K562 (cell line): ENCODE results near the gene CSNK1A1. TPM values are rescaled to one million over a fixed set of nuclear protein-coding genes. Genes with fewer than 3 reads are reported as not detected.

ENCODE experiments used
- HMG20B ChIP-seq: fragments of 250-450 bp; sonication (Bioruptor Pico); IDR thresholded peaks from 2 replicates; pipeline ENCODE4 v1.5.0; 2021; ENCODE audit warnings: mild to moderate bottlenecking
- KLF16 ChIP-seq: IDR thresholded peaks from 2 replicates; pipeline ENCODE4 v1.6.1; 2016; ENCODE audit warnings: antibody characterized with exemption
- LCOR ChIP-seq: sonication (generic); formaldehyde crosslinking; IDR thresholded peaks from 2 replicates; pipeline ENCODE4 v1.8.0; 2022; ENCODE audit warnings: mild to moderate bottlenecking, missing genetic modification reagents
- MXI1 ChIP-seq: IDR thresholded peaks from 2 replicates; pipeline ENCODE4 v1.6.1; 2011; ENCODE audit warnings: low read depth, mild to moderate bottlenecking, improper control_type of control experiment, low read length
- NCOA6 ChIP-seq: fragments of 450-650 bp; IDR thresholded peaks from 2 replicates; pipeline ENCODE4 v1.6.1; 2017; ENCODE audit warnings: mild to moderate bottlenecking
- REST ChIP-seq, 2 experiments: fragments of 450-650 bp; formaldehyde crosslinking in 1 of 2; IDR thresholded peaks; 2 replicates each; pipeline versions ENCODE4 v1.4.0 to v1.6.1; 2014 to 2020; ENCODE audit warnings: mild to moderate bottlenecking in 2 of 2, borderline replicate concordance in 1 of 2, low read depth in 1 of 2
- SMARCA4 ChIP-seq: fragments of 450-650 bp; IDR thresholded peaks from 2 replicates; pipeline ENCODE4 v1.6.1; 2016
- XRCC4 ChIP-seq: IDR thresholded peaks from one replicate; pipeline ENCODE4 v1.6.1; 2011; ENCODE audit not compliant: insufficient read depth, insufficient read length; ENCODE audit errors: extremely low read depth
- ZNF717 ChIP-seq: fragments of 250-450 bp; sonication (Bioruptor Pico); IDR thresholded peaks from 2 replicates; pipeline ENCODE4 v1.5.0; 2021
- polyA plus RNA-seq, 8 experiments: library from polyadenylated mRNA; depleted of rRNA in 4 of 8; stranded (reverse) in 5 of 8; unstranded in 3 of 8; fragments of >200 nt; fragmentation: Nextera tagmentation in 2 of 8; fragmentation: Illumina TruSeq in 1 of 8; extraction: Ambion mirVana in 2 of 8; extraction: Trizol in 1 of 8; gene quantifications; 2 replicates each; pipeline versions ENCODE4 v1.2.1 to v1.2.3, GENCODE V29; 2011 to 2014; ENCODE audit warnings: inconsistent platforms in 1 of 8, missing spikeins in 1 of 8
- total RNA-seq, 7 experiments: library from RNA; depleted of rRNA in 6 of 7; stranded (reverse); fragments of >200 nt in 6 of 7; fragmentation: Illumina TruSeq in 2 of 7; extraction: Trizol in 2 of 7; gene quantifications; 2 replicates each; pipeline versions ENCODE4 v1.2.1 to v1.2.3, GENCODE V29; 2011 to 2021; ENCODE audit warnings: low replicate concordance in 1 of 7

CSNK1A1 gene
- total and polyA plus RNA-seq, 9 of the 15 experiments (the other 6 are each of a cell fraction or from before 2014, with no cell fraction given), result 49.1 to 196 (median 154) TPM

- no peak for TF ChIP-seq REST (IDR thresholded peaks at IDR 0.05; ENCODE audit: borderline replicate concordance)
- no peak for TF ChIP-seq REST (CRISPR knock-in tag; IDR thresholded peaks at IDR 0.05; ENCODE audit: low read depth)
- no peak for TF ChIP-seq ZNF717
- no peak for TF ChIP-seq MXI1
- no peak for TF ChIP-seq NCOA6
- TF ChIP-seq KLF16, result no peak
- no peak for TF ChIP-seq SMARCA4
- TF ChIP-seq XRCC4, result no peak
- no peak for TF ChIP-seq HMG20B (CRISPR knock-in tag)
- no peak for TF ChIP-seq LCOR
These were observed 50.2 kb downstream of the CSNK1A1 start (continued) for GRCh38 chr5:149500922-149501582.
